Medulla oblongata (tissue), 1 donor: Measurements from ENCODE around the gene TMEM140.
"Not testable (repeated sequence)": the region's sequence is repeated elsewhere in the genome, so short reads cannot be mapped to it uniquely, and the experiment has no call there.

Experiments
- DNase-seq: peaks from one replicate; pipeline ENCODE4 v3.0.0-alpha.2; 2015; ENCODE audit errors: extremely low spot score

Gene TMEM140

DNA sequence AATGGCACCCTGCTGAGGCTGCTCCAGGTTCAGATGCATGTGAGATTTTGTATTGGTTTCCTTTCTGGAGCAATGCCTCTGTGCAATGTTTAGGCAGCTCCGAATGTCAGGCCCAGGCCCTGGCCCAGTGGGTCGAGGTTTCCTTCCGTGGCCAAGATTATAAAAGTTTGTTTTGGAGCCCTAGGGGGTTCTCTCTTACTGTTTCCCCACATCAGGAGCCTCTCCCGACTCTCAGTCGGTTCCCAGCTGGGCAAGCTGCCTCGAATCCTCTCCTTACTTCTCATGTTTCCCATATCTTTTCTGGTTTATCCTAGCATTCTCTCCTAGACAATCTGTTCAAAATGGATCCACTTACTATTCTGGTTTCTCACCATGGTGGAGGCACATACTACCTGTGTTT lies 11.0 kb downstream of the TMEM140 start:
- no peak for DNase-seq

DNA sequence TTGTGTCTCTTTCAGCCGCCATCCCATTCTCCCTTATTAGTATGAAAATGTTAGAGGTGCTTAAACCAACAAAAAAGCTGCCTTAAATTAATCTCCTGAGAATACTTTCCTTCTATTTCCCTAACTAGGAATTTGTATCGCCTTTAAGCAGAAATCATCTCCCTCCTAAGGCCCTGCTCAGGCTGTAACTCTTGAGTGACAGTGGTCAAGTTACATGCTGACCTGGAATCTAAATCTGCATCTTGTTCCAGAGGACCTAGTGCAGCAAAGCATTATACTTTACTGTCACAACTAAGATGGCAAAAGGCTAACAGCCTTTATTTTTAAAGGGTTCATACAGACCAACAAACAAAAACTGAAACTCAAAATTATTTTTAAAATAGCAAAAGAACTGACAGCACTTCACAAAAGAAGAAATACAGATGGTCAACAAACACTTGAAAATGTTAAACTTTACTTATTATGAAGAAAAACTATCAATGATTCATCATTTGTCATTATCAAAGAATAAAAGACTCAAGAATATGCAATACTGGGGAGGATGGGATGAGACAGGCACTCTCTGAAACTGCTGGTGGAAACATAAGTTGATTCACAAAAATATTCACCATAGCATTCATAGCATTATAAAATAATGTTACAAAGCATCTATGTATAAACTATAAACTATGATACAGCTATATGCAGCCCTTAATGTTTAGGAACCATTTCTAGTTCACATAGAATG lies 11.7 kb downstream of the TMEM140 start:
- DNase-seq = no peak

DNA sequence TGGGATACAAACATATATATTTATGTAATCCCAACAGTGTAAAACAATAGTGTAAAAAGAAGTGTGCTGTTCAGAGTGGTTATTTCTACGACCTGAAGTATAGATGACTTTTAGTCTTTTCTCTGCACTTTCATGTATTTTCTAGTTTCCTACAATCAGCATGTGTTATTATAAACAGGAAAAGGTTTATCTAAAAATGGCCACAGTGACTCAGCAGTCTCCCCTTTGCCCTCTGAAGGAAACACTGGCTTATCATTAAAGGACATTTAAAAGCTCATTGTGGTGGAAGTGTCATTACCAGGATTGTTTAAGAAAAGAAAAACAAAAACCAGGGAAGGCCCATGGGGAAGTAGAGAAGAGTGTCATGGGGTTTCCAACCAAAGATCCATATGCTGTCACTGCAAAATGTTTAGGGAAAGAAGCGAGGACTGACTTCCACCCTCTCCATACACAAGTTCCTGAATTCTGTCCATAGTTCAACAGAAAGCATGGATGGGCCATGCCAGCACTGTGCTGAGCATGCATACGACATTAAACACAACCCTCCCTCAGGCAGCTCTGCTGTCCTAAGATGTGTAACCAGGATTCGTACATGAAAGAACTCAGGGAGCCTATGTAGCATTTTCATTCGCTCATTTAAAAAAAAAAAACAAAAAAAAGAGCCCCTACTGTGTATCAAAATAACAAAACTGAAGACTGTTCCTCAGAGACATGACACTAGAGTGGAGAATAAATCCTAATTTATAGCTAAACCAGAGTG lies 12.4 kb downstream of the TMEM140 start:
- DNase-seq = peak; percentile 15

DNA sequence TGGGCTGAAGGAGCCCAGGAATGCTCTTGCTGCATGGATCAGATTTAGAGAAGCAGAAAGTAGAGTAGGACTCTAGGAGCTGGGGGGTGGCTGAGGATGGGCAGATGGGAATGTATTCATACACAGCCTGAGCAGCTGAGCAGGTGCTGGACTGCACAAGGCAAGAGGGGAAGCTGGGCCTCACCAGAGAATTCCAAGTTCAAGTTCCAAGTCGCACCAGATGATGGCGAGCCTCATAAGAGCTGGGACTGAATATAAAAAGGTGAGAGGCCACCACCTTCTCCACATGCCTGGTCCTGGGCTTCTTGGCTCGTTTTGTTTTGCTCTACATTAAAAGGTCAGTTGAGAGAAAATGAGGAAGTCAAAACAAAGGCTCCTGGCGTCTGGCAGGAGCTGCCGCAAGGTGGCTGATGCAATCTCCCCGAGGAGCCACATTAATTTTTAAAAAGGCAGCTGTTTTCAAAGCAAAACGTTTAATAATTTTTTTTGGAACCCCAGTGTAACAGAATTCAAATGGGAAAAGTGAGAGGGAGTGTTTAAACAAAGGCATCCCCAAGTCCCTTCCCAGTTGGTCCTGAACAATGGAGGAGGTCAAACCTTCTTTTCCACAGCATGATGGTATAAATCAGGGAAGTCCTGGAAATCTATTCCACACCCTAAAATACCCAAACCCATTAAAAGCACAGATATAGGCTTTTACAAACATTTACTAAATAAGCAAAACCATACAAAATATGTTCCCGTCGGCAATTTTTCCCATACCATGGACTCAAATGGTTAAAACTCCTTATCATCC lies 13.2 kb downstream of the TMEM140 start:
- DNase-seq = peak; percentile 12

DNA sequence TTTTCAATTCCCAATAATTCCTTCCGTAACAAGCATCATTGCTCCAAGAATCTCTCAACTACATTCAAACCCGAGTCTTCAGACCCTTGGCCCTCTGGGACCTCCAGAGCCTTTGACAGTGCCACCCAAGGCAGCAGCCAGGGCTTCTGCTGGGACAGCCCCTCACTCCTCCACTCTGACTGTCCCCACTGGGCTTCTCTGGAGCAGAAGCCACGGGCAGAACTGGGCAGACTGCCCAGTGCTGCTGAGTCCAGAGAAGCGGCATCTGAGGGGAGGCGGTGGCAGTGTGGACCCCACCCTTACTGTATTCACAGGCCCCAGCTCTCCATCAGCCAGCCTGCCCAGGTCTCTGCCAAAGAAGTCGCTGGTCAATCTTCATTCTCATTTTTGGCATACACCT lies 13.8 kb downstream of the TMEM140 start:
- DNase-seq = no peak

DNA sequence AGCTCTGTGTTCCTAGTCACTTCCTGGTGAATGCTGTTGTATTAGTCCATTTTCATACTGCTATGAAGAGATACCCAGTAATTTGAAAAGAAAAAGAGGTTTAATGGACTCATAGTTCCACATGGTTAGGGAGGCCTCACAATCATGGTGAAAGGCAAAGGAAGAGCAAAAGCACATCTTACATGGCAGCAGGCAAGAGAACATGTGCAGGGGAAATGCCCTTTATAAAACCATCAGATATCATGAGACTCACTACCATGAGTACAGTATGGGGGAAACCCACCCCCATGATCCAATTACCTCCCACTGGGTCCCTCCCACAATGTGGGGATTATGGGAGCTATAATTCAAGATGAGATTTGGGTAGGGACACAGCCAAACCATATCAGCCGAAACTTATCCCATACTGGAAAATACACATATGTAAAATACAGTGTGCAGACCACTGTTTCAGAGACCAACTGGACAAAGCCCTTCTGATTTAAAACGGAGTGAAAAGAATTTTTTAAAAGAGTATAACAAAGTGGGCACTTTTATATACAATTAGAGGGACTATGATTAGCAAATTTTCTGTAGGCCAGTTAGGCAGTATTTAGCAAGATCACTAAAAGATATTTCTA lies 14.6 kb downstream of the TMEM140 start:
- no peak for DNase-seq

DNA sequence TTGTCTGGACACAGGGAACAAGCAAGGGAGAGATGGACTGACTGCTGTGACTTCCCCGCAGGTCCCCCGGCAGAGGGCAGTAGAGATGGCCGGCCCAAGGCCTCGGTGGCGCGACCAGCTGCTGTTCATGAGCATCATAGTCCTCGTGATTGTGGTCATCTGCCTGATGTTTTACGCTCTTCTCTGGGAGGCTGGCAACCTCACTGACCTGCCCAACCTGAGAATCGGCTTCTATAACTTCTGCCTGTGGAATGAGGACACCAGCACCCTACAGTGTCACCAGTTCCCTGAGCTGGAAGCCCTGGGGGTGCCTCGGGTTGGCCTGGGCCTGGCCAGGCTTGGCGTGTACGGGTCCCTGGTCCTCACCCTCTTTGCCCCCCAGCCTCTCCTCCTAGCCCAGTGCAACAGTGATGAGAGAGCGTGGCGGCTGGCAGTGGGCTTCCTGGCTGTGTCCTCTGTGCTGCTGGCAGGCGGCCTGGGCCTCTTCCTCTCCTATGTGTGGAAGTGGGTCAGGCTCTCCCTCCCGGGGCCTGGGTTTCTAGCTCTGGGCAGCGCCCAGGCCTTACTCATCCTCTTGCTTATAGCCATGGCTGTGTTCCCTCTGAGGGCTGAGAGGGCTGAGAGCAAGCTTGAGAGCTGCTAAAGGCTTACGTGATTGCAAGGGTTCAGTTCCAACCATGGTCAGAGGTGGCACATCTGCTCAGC lies 16.6 kb downstream of the TMEM140 start:
- DNase-seq = peak; percentile 13

DNA sequence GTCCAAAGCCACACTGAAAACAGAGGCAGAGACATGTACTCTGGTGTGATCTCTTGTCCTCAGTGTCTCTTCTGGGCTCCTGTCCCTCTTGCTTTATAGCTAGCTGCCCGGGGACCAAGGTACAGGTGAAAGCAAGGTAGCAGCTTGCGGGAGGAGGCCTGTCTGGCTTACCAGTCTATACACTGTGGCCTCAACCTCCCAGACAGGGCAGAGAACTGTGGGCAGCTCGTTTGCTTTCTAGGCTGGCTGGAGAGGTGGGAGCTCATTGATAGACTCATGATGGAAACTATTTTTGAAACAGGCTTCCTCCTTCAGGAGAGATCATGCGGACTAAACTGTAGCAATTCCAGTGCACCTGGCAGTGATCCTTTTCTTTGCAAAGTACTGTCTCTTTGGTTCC lies 18.0 kb downstream of the TMEM140 start:
- no peak for DNase-seq

DNA sequence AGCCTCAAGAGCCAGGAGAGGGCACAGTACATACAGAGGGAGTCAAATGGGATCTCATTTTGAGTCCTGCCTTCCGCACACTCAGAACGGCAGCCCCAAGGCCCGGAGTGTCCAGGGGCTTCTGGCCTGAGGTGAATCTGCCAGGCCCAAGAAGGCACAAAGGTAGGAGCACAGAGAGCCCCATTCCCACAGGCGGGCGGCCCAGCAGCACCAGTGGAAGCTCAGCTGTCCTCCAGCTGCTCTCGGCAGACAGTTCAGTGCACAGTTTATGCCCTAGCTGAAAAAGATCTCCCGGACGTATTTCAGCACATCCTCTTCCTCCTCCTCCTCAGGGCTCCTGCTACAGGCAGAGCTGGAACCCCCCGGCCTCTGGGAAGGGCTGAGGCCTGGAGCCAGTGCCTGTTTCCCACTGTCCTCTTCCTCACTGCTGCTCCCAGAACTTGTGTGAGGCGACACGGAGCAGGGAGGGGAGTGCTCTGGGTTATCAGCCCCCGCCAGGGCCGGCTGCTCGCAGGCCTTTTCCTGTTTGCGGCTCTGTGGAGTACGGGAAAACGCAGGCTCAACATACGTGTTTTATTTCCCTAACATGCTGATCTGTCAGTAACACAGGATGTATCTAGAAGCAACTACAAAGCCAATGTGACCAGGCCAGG lies 18.6 kb downstream of the TMEM140 start:
- DNase-seq = no peak

DNA sequence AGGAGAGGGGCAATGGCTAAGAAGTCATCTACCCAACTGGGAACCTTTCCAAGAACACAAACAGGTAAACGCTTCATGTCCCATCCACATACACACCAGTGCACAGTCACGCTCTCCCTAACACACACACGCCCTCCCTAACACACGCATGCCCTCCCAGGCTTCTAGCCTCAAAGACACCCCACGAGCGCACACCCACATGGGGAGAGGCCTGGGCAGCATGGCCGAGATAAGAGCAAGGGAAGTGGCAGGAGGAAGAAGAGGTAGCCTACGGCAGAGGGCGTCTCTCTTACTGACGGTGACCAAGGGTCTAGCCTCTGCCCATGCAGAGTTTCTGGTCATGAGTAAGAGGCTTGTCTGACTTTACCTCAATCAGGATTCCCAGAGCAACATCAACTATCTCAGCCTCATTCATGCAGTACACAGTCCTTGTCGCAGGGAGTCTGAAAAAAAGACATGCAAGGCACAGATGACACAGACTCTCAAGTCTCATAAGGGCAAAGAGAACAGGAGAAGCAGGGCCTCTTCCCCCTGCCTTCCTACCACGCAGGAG lies 19.6 kb downstream of the TMEM140 start:
- no peak for DNase-seq

DNA sequence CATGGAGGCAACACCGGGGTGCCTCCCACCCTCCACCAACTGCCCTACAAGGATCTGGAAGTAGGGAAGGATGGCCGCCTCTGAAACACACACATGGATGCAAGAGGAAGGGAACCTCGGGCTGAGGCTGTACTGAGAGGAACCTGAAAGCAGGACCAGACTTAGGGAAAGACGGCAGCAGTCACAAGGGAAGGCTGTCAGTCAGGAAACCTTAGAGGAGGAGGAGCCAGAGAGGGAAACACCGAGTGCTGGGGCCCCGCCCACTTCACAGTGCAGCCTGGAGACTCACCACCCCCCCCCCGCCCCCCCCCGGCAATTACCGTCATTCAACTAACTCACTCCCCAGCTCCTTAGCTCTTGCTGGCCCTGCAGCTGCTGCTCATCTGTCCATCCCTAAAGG lies 20.1 kb downstream of the TMEM140 start:
- peak; percentile 52 for DNase-seq

DNA sequence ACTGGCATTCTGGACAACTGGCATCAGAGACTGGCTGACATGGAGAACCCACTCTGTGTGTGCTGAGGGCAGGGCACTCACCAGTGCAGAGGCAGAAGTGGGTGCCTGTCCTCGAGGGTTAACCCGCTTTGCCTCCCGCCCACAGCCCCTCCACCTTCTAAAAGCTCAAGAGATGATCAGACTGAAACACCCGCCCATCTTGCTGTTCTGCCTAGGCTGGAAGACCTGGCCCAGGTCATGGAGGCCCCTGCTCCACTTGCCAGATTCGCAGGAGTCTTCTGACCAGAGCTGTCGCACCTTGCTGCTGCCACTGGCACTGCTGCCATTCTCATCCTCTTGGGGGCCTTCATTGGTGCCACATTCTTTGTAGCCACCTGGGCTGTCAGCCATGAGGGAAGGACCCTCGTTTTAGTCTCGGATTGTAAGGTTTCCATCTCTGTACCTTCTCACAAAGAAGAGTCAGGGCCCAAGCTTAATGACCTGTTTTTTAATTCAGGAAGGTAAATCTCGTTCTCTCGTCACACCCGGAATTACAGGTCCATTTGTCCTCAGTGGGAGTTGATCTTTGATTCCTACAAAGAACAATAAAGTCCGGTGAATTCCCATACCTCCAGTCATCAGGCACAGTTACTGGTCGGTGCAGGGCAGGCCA lies 20.7 kb downstream of the TMEM140 start:
- DNase-seq = no peak

DNA sequence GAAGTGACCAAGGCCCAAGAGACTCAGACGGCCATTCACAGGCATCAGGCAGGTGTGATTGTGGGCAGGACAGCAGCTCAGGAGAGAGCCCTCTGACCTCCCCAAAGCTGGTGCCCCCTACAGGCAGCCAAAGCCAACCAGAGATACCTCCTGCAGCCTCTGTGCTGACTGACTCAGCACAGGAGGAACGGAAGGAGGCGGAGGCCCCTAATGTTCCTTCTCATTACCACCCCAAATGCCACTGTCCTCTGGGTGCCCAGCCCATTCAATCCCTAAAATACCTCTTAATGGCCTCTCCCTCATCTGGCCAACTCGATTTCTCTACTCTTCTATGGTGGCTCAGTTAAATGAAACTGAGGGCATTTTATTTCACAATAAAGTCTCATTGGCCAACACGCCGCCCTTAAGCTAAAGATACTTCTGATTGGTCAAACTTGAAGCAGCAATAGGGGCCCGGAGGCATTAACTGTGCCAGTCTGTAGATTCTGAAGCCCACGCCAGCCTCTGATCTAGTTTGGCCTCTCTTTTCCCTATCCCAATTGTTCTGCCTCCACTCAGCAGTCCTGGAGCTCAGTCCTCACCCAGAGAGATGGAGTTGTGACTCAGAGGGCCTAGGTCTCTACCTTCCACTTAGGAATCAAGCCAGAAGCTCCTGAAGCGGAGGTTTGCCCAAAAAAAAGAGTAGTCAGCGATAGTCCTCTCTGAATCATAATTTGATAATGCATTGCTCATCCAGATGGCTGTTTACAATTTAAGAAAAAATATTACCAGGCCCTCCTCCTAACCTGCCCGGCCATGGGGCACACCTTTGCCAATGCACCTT lies 21.5 kb downstream of the TMEM140 start:
- no peak for DNase-seq

DNA sequence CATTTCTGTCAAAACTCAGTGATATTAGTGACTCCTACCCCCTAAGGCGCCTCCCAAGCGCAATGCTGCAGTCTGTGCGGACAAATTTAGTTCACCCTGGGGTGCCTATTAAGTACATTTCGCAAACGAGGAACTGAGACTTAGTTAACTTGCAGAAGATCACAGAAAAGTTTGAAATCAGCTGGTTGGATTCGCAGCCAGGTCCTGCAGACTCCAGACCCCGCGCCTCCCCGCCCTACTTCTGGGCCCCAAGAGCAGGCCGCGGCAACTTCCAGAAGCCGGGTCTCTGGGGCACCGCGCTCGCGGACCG lies 22.0 kb downstream of the TMEM140 start:
- DNase-seq = peak; percentile 62

DNA sequence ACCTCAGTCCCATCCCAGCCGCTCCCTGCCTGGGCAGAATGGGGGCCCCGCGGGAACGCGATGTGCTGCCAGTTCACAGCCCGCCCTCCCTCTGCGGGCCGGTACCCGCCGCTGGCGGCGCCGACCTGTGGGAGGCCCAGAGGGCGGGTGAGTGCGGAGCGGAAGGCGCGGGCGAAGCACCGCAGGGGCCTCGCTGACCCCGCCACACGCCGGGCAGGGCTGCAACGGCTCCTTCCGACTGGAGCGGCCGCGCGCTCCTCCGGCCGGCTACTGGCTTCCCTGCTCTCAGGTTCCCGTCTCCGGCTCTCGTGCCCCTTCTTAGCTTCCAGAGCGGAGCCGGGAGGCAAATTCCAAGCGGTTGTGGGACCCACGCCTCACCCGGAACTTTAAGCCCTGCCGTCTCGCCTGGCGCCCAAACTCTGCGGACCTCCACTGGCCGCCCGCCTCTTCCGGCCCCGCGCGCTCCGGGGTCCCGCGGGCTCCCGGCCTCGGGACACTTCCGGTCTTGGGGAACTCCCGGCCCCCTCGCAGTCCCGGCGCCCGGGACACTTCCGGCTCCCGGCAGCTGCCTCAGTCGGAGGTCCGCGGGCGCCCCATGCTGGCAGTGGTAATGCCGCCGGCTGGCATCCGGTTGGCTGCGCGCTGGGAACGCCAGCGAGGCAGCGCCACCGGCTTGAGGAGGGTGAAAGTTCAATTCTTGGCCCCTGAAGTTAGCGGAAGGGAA lies 22.6 kb downstream of the TMEM140 start, which contains the start of gene CYREN:
CYREN (minus strand) TSS at position 434 of the 724 bp plus-strand sequence. CDS start 1,785 bp downstream, outside the sequence.
- DNase-seq = peak; percentile 96

DNA sequence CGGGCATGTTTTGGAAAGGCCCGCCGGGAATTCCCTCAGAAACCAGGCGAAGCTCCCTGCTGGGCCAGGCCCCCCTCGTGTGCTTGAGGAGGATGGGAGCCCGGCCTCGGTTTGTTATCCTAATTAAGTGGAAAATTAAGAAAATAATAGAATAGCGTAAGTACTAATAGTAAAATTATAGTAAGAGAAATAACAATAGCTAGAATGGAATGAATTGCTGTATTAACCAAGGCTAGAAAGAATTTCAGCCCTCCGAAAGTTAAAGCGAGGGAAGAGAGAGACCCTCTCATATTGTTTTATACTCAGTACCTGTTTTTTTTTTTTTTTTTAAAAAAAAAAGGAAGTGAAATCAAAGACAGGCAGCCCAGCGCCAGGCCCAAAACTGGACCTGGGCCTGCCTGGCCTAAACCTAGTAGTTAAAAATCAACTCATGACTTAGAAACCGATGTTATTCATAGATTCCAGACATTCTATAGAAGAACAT lies 23.2 kb downstream of the TMEM140 start:
- DNase-seq = not testable (repeated sequence)

DNA sequence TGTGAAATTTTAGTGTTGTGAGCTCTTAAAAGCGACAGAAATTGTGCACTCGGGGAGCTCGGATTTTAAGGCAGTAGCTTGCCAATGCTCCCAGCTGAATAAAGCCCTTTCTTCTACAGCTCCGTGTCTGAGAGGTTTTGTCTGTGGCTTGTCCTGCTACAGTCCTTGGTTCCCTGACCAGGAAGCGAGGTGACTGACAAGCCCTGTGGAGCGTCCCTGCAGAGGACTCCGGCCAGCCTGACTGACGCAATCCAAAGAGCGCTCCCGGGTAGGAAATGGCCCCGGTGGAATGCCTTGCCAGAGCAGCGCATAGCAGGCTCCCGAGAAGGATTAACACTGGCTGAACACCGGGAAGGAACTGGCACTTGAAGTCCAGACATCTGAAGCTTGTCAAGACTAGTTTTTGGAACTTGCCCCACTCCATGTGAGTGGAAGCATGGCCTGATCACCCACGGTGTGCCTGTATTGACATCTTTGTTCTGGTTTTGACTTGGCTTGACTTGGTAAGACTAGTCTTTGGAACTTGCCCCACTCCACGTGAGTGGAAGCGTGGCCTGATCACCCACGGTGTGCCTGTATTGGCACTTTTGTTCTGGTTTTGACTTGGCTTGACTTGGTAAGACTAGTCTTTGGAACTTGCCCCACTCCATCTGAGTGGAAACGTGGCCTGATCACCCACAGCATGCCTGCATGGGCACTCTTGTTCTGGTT lies 23.9 kb downstream of the TMEM140 start:
- peak; percentile 80 for DNase-seq

DNA sequence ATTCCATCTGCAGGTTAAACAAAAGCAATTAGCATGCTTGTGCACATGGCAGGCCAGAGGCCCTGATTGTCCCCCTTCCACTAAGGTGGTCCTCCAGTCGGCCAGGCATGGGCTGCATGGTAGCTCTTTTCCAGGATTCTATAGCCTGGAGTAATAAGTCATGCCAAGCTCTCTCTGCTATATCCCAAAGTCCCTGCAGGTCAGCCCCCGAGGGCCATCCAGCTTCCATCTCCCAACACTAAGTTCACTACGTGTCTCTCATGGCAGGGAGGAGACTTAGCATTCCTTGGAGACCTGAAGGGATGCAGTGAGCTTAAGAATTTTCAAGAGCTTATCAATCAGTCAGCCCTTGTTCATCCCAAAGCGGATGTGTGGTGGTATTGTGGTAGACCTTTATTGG lies 26.0 kb downstream of the TMEM140 start:
- DNase-seq = not testable (repeated sequence)
